Measurements from ENCODE around the gene ATP6V0B. TPM values are rescaled to one million over a fixed set of nuclear protein-coding genes. Genes with fewer than 3 reads are reported as not detected.

The ATP6V0B gene
- total RNA-seq, 1 experiment from 2014 or later: 187 TPM

GRCh38 chr1:43946236-43947060 lies 28.3 kb upstream of the ATP6V0B start, which contains the start of gene IPO13:
Gene IPO13 (plus strand): TSS chr1:43946950. CDS start chr1:43947601, 651 bp downstream.
- peak; percentile 84 for DNase-seq (ENCODE audit: low spot score)

- DNase-seq (ENCODE audit: low spot score): no peak
These were observed 27.5 kb upstream of the ATP6V0B start for GRCh38 chr1:43947061-43947873.

- no peak for DNase-seq (ENCODE audit: low spot score)
These were observed 26.8 kb upstream of the ATP6V0B start for GRCh38 chr1:43947874-43948437.

- no peak for DNase-seq (ENCODE audit: low spot score)
These were observed 25.1 kb upstream of the ATP6V0B start for GRCh38 chr1:43949678-43950077.

GRCh38 chr1:43951021-43951985 lies 23.5 kb upstream of the ATP6V0B start:
- no peak for DNase-seq (ENCODE audit: low spot score)

- no peak for DNase-seq (ENCODE audit: low spot score)
These were observed 21.9 kb upstream of the ATP6V0B start for GRCh38 chr1:43952731-43953346.

- no peak for DNase-seq (ENCODE audit: low spot score)
These were observed 21.4 kb upstream of the ATP6V0B start for GRCh38 chr1:43953361-43953760.

- DNase-seq (ENCODE audit: low spot score): no peak
These were observed 20.7 kb upstream of the ATP6V0B start for GRCh38 chr1:43954036-43954435.

- no peak for DNase-seq (ENCODE audit: low spot score)
These were observed 18.5 kb upstream of the ATP6V0B start for GRCh38 chr1:43956234-43956633.

GRCh38 chr1:43957407-43958040 lies 17.2 kb upstream of the ATP6V0B start:
- no peak for DNase-seq (ENCODE audit: low spot score)

GRCh38 chr1:43958351-43959255 lies 16.2 kb upstream of the ATP6V0B start:
- DNase-seq (ENCODE audit: low spot score): no peak

- DNase-seq (ENCODE audit: low spot score): no peak
These were observed 14.0 kb upstream of the ATP6V0B start for GRCh38 chr1:43960798-43961197.

GRCh38 chr1:43961692-43962091 lies 13.1 kb upstream of the ATP6V0B start:
- DNase-seq (ENCODE audit: low spot score): no peak

GRCh38 chr1:43962324-43962723 lies 12.4 kb upstream of the ATP6V0B start:
- no peak for DNase-seq (ENCODE audit: low spot score)

GRCh38 chr1:43963006-43963405 lies 11.8 kb upstream of the ATP6V0B start:
- no peak for DNase-seq (ENCODE audit: low spot score)

- no peak for DNase-seq (ENCODE audit: low spot score)
These were observed 10.9 kb upstream of the ATP6V0B start for GRCh38 chr1:43963890-43964289.

- DNase-seq (ENCODE audit: low spot score): no peak
These were observed 9.4 kb upstream of the ATP6V0B start for GRCh38 chr1:43965316-43965715.

- DNase-seq (ENCODE audit: low spot score): peak; percentile 40
These were observed 6.3 kb upstream of the ATP6V0B start for GRCh38 chr1:43968348-43968948.

- DNase-seq (ENCODE audit: low spot score): no peak
These were observed 5.4 kb upstream of the ATP6V0B start for GRCh38 chr1:43969416-43969745.
